GM18951 (cell line): ENCODE data around the gene LDLRAP1.

ENCODE experiments used
- POLR2A ChIP-seq: IDR thresholded peaks from 4 replicates; pipeline ENCODE4 v1.6.1; 2011; ENCODE audit warnings: mild to moderate bottlenecking; ENCODE audit not compliant: insufficient read length, insufficient read depth; ENCODE audit errors: extremely low read depth
- in situ Hi-C: fragments of 300-500 bp; cut with MboI; formaldehyde crosslinking; loops from one replicate; pipeline ENCODE4 v1.12.0; 2022; ENCODE audit warnings: low sequenced_read_pairs, mixed read lengths, inconsistent platforms; ENCODE audit not compliant: unreplicated experiment

LDLRAP1 gene

GRCh38 chr1:25544243-25544764 is 898 bp downstream of the LDLRAP1 start:
- TF ChIP-seq POLR2A = no peak

GRCh38 chr1:25544819-25545218 is 1.4 kb downstream of the LDLRAP1 start:
- in situ Hi-C loops = no loop called here
- no peak for TF ChIP-seq POLR2A

More at GRCh38 chr1:25544243-25544764, 898 bp downstream of the LDLRAP1 start:
- in situ Hi-C loops = no loop called here

GRCh38 chr1:25545767-25546166 is 2.4 kb downstream of the LDLRAP1 start:
- TF ChIP-seq POLR2A = no peak
- in situ Hi-C loops = no loop called here

DNA sequence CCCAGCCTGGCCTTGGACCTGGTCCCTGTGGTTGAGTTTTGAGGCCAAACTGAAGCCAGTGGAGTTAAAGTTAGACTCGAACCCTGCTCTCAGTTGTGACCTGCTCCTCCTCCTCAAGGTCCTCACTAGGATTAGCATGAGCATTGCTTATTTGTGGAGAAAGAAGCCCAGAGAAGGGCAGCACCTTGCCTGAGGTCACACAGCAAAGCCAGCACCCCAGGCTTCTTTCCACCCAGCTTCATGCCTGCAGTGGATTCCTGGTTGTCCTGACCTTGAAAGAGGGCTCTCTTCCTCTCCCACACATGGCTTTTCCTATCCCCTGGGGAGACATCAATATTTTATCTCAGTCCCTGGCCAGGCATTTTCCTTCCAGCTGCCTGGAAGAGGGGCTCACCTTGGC is 2.8 kb downstream of the LDLRAP1 start:
- in situ Hi-C loops = no loop called here
- no peak for TF ChIP-seq POLR2A

DNA sequence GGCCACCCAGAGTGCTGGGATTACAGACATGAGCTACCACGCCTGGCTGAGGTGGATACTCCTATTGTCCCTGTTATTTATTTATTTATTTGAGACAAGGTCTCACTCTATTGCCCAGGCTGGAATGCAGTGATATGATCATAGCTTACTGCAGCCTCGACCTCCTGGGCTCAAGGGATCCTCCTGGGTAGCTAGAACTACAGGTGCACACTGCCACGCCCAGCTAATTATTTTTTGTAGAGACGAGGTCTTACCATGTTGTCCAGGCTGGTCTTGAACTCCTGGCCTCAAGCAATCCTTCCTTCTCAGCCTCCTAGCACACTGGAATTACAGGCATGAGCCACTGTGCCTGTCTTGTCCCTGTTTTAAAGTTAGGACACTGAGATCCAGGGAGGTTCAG is 5.2 kb downstream of the LDLRAP1 start:
- in situ Hi-C loops = no loop called here
- TF ChIP-seq POLR2A = no peak

GRCh38 chr1:25549273-25550154 is 6.1 kb downstream of the LDLRAP1 start:
- TF ChIP-seq POLR2A = peak; percentile 37
- in situ Hi-C loops = no loop called here

- in situ Hi-C loops = no loop called here
These were observed 6.7 kb downstream of the LDLRAP1 start for GRCh38 chr1:25550155-25550506.

GRCh38 chr1:25550683-25551310 is 7.4 kb downstream of the LDLRAP1 start:
- in situ Hi-C loops = no loop called here
- TF ChIP-seq POLR2A = no peak

More at GRCh38 chr1:25550155-25550506, 6.7 kb downstream of the LDLRAP1 start:
- no peak for TF ChIP-seq POLR2A

GRCh38 chr1:25553749-25554429 is 10.5 kb downstream of the LDLRAP1 start:
- no peak for TF ChIP-seq POLR2A
- in situ Hi-C loops = no loop called here

GRCh38 chr1:25554430-25554780 is 11.0 kb downstream of the LDLRAP1 start:
- in situ Hi-C loops = no loop called here
- no peak for TF ChIP-seq POLR2A

GRCh38 chr1:25554886-25555752 is 11.7 kb downstream of the LDLRAP1 start:
- in situ Hi-C loops = no loop called here
- TF ChIP-seq POLR2A = no peak

DNA sequence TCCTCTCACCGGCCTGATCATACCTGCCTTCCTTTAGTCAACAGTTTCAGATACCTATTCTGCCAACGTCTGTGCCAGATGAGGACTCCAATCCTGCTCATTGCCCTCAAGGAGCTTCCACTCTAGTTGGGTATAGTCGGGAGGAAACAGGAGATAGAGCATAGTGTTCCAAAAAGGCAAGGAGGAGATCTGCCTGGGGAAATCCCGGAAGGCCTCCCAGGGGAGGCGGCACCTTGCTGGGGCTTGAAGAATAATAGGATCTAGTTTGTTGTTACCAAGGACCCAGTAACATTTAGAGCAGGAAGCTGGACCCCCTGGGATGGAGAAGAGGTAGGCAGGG is 12.3 kb downstream of the LDLRAP1 start:
- TF ChIP-seq POLR2A = no peak
- in situ Hi-C loops = no loop called here
